Natural killer cell (primary cell): Measurements from ENCODE around the gene SUSD1. TPM values are rescaled to one million over a fixed set of nuclear protein-coding genes. Genes with fewer than 3 reads are reported as not detected.

Source experiments
- ATAC-seq, 3 donors: fragments of 150-1000 bp in 2 of 3; fragments of 200-7000 bp in 1 of 3; cut with Tn5 transposase; 1 replicate in 1 of 3; 2 replicates in 2 of 3; pipeline ENCODE4 v1.10.0; 2021; ENCODE audit warnings: mild to moderate bottlenecking in 2 of 3, moderate library complexity in 2 of 3
- DNase-seq, 2 donors: peaks; one replicate each; pipeline versions ENCODE4 v3.0.0 to v3.0.0-alpha.2; 2013 to 2021; ENCODE audit warnings: mixed read lengths in 1 of 2
- H3K27ac ChIP-seq: one replicate; pipeline ENCODE4 v1.5.1; 2013; ENCODE audit warnings: mild to moderate bottlenecking, low read length
- H3K27me3 ChIP-seq: one replicate; pipeline ENCODE4 v1.6.1; 2013; ENCODE audit warnings: low read length; ENCODE audit not compliant: control insufficient read depth, insufficient read depth
- H3K36me3 ChIP-seq: one replicate; pipeline ENCODE4 v1.6.1; 2013; ENCODE audit warnings: low read length; ENCODE audit not compliant: control insufficient read depth, insufficient read depth
- H3K4me1 ChIP-seq: one replicate; pipeline ENCODE4 v1.6.1; 2013; ENCODE audit warnings: low read length; ENCODE audit not compliant: control insufficient read depth, insufficient read depth
- H3K4me3 ChIP-seq: one replicate; pipeline ENCODE4 v1.5.1; 2013; ENCODE audit warnings: low read length
- H3K9me3 ChIP-seq: one replicate; pipeline ENCODE4 v1.6.1; 2013; ENCODE audit warnings: low read length; ENCODE audit not compliant: control insufficient read depth, insufficient read depth
- H3K27ac Mint-ChIP-seq, 2 donors: one replicate each; pipeline ENCODE4 v1.8.0; 2022; ENCODE audit warnings: mild to moderate bottlenecking in 2 of 2, mixed read lengths in 2 of 2, moderate library complexity in 1 of 2
- H3K27me3 Mint-ChIP-seq, 2 donors: one replicate each; pipeline ENCODE4 v1.8.0; 2022; ENCODE audit warnings: low read depth in 2 of 2, mixed read lengths in 2 of 2
- H3K36me3 Mint-ChIP-seq: one replicate; pipeline ENCODE4 v1.8.0; 2022; ENCODE audit warnings: mixed read lengths
- H3K4me1 Mint-ChIP-seq, 2 donors: one replicate each; pipeline ENCODE4 v1.8.0; 2022; ENCODE audit warnings: mixed read lengths in 2 of 2
- H3K4me3 Mint-ChIP-seq: one replicate; pipeline ENCODE4 v1.8.0; 2022; ENCODE audit warnings: mild to moderate bottlenecking, moderate library complexity, mixed read lengths
- H3K9me3 Mint-ChIP-seq, 2 donors: one replicate each; pipeline ENCODE4 v1.8.0; 2022; ENCODE audit warnings: mixed read lengths in 2 of 2
- WGBS: methylation state at CpG from one replicate; pipeline ENCODE4 v1.1.7; 2013; ENCODE audit warnings: missing lambda C conversion rate; ENCODE audit not compliant: insufficient coverage; 5-methylcytosine and 5-hydroxymethylcytosine counted together
- intact Hi-C: fragments of 100-400 bp; cut with micrococcal nuclease; formaldehyde crosslinking; loops from one replicate; pipeline ENCODE4 v1.14.2; 2022
- total RNA-seq, 4 donors: library from RNA; stranded (reverse); fragments of 120-200 nt in 1 of 4; gene quantifications; one replicate each; pipeline versions ENCODE4 v1.2.3 to v1.2.4, GENCODE V29; 2013 to 2022
- TF ChIP-seq, protein P1 (sequence below): fragments of 200-600 bp; IDR thresholded peaks from one replicate; pipeline ENCODE4 v1.8.0; 2022; ENCODE audit warnings: antibody characterized with exemption

The SUSD1 gene
- total RNA-seq, 3 donors from 2014 or later (not counting 1 experiment from before 2014, with no cell fraction given), result 74.1 to 97.4 (median 86.9) TPM

DNA sequence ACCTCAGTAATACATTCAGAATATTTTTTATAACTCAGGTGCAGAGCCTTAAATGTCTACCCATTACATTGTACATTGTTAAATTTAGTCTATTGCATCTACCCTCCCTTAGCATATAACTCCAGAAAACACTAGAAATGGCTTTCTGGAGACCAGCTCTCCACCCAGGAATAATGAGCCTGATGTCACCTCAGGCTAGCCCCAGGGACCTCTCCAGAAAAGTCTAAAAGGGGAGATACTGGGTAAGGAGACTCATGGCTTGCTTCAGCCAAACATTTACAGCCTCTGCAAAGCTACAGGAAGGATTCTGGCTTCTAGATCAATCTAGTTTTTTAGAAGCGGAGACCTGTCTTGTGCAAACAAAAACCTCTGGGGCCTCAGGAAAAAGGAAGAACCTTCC, 13.8 kb upstream of the SUSD1 start:
- DNase-seq (no peak), ATAC-seq (no peak)
- Mint-ChIP-seq H3K4me1 (peaks cover 0 to 9% of the 10 kb centered on the region in 2 donors), H3K36me3 (no peaks in the 10 kb centered on the region), H3K4me3 (no peak overlapping the region), H3K27me3 (no peaks in the 10 kb centered on the region), H3K27ac (no peak overlapping the region), H3K9me3 (no peaks in the 10 kb centered on the region)
- no peaks in the 10 kb centered on the region for H3K9me3 ChIP-seq
- H3K27ac ChIP-seq, result no peak overlapping the region
- intact Hi-C loops, result no loop called here
- H3K4me1 ChIP-seq, result no peaks in the 10 kb centered on the region
- H3K36me3 ChIP-seq, result no peaks in the 10 kb centered on the region
- no peak overlapping the region for H3K4me3 ChIP-seq
- TF ChIP-seq, protein P1, sequence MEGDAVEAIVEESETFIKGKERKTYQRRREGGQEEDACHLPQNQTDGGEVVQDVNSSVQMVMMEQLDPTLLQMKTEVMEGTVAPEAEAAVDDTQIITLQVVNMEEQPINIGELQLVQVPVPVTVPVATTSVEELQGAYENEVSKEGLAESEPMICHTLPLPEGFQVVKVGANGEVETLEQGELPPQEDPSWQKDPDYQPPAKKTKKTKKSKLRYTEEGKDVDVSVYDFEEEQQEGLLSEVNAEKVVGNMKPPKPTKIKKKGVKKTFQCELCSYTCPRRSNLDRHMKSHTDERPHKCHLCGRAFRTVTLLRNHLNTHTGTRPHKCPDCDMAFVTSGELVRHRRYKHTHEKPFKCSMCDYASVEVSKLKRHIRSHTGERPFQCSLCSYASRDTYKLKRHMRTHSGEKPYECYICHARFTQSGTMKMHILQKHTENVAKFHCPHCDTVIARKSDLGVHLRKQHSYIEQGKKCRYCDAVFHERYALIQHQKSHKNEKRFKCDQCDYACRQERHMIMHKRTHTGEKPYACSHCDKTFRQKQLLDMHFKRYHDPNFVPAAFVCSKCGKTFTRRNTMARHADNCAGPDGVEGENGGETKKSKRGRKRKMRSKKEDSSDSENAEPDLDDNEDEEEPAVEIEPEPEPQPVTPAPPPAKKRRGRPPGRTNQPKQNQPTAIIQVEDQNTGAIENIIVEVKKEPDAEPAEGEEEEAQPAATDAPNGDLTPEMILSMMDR, result no peak
- WGBS, result 91% methylated on average over 1 of the region's 1 CpG
- no peaks in the 10 kb centered on the region for H3K27me3 ChIP-seq

DNA sequence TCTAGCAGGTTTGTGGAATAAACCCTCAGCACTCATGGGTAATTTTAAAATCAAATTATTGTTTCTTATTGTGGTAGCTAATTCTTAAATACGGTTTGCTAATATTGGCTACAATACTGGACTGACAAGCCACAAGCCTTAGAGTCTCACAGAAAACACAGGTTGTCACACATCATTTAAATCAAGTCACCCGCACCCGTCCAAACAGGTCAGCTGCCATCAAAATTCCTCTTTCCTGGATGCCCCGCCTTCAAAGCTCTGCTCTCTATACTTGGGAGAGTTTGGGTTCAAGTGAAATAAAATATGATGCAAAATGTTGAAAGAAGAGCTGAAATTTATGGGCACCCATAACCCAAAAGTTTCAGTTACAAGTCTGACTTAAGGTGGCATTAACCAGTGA, 12.3 kb upstream of the SUSD1 start:
- H3K9me3 Mint-ChIP-seq, result no peaks in the 10 kb centered on the region
- Histone ChIP-seq H3K9me3 (no peaks in the 10 kb centered on the region), H3K4me1 (no peaks in the 10 kb centered on the region), H3K27me3 (no peaks in the 10 kb centered on the region), H3K27ac (no peak overlapping the region), H3K36me3 (no peaks in the 10 kb centered on the region), H3K4me3 (no peak overlapping the region)
- TF ChIP-seq, protein P1, result no peak
- H3K27me3 Mint-ChIP-seq, result no peaks in the 10 kb centered on the region
- H3K27ac Mint-ChIP-seq, result no peak overlapping the region
- peaks cover 4 to 13% of the 10 kb centered on the region in 2 donors for H3K4me1 Mint-ChIP-seq
- WGBS, result 100% methylated on average over 3 of the region's 4 CpGs
- no peak for DNase-seq
- intact Hi-C loops, result no loop called here
- H3K36me3 Mint-ChIP-seq, result no peaks in the 10 kb centered on the region
- no peak overlapping the region for H3K4me3 Mint-ChIP-seq
- ATAC-seq, result no peak

DNA sequence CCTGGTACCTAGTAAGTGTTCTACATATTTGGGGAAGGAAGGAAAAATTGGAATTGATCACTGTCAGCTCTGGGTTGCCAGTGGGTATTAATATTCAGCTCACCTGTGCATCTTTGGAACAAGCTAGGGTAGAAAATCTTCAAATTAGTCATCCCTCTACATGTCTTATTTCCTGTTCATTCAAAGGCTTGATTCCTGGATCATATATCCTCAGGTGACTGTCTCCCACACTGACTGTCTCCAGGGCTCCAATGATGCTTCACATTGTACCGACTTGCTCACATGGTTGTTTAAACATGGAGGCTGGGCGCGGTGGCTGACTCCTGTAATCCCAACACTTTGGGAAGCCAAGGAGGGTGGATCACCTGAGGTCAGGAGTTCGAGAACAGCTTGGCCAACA, 11.6 kb upstream of the SUSD1 start:
- intact Hi-C loops, result no loop called here
- Histone ChIP-seq H3K36me3 (no peaks in the 10 kb centered on the region), H3K4me1 (no peaks in the 10 kb centered on the region), H3K27ac (no peak overlapping the region), H3K27me3 (no peaks in the 10 kb centered on the region), H3K9me3 (no peaks in the 10 kb centered on the region), H3K4me3 (no peak overlapping the region)
- ATAC-seq (no peak), DNase-seq (no peak)
- TF ChIP-seq, protein P1, result no peak
- peaks cover 7 to 15% of the 10 kb centered on the region in 2 donors for H3K4me1 Mint-ChIP-seq
- 99% methylated on average over 4 of the region's 4 CpGs for WGBS
- no peak overlapping the region for H3K4me3 Mint-ChIP-seq
- no peaks in the 10 kb centered on the region for H3K9me3 Mint-ChIP-seq
- H3K27me3 Mint-ChIP-seq, result no peaks in the 10 kb centered on the region
- H3K36me3 Mint-ChIP-seq, result no peaks in the 10 kb centered on the region
- H3K27ac Mint-ChIP-seq, result no peak overlapping the region

GRCh38 chr9:112184946-112185345, 9.8 kb upstream of the SUSD1 start:
- Histone ChIP-seq H3K4me3 (no peak overlapping the region), H3K27me3 (no peaks in the 10 kb centered on the region), H3K27ac (no peak overlapping the region), H3K4me1 (peaks cover 15% of the 10 kb centered on the region), H3K36me3 (no peaks in the 10 kb centered on the region), H3K9me3 (no peaks in the 10 kb centered on the region)
- H3K4me1 Mint-ChIP-seq, result peaks cover 25 to 32% of the 10 kb centered on the region in 2 donors
- TF ChIP-seq, protein P1, result no peak
- WGBS, result 91% methylated on average over 2 of the region's 2 CpGs
- ATAC-seq, result no peak
- H3K27me3 Mint-ChIP-seq, result no peaks in the 10 kb centered on the region
- no peaks in the 10 kb centered on the region for H3K9me3 Mint-ChIP-seq
- no peak overlapping the region for H3K4me3 Mint-ChIP-seq
- no peak for DNase-seq
- H3K27ac Mint-ChIP-seq, result peak overlapping the region in 1 of 2 donors; percentile 28
- H3K36me3 Mint-ChIP-seq, result no peaks in the 10 kb centered on the region
- intact Hi-C loops, result no loop called here
